ENCODE data around the gene DCP1A. TPM values are rescaled to one million over a fixed set of nuclear protein-coding genes. Genes with fewer than 3 reads are reported as not detected.

Gene DCP1A
- total and polyA plus RNA-seq, 4 donors, result 3.5 to 11.3 (median 8.2) TPM

- Histone ChIP-seq H3K4me3 (ENCODE audit: low read depth in 1 of 3, low read length in 3 of 3) (no peak overlapping the region), H3K9ac (ENCODE audit: low read depth in 1 of 2, low read length in 2 of 2) (no peak overlapping the region), H3K9me3 (ENCODE audit: control insufficient read depth in 4 of 4, low read length in 3 of 4) (no peaks in the 10 kb centered on the region), H3K36me3 (ENCODE audit: control insufficient read depth in 4 of 4, insufficient read depth in 3 of 4, low read depth in 1 of 4, low read length in 3 of 4) (peaks cover 18 to 44% (median 33%) of the 10 kb centered on the region in 4 donors), H3K27me3 (ENCODE audit: control insufficient read depth in 4 of 4, insufficient read depth in 4 of 4, low read length in 3 of 4) (no peaks in the 10 kb centered on the region), H3K4me1 (ENCODE audit: control insufficient read depth in 4 of 4, insufficient read depth in 4 of 4, low read length in 3 of 4) (no peaks in the 10 kb centered on the region), H3K27ac (ENCODE audit: low read depth in 1 of 2, low read length in 2 of 2) (no peak overlapping the region)
- TF ChIP-seq NR2F2 (IDR thresholded peaks at IDR 0.05), result no peak
- TF ChIP-seq SP1 (IDR thresholded peaks at IDR 0.05), result no peak
- TF ChIP-seq YY1 (IDR thresholded peaks at IDR 0.05), result no peak
- TF ChIP-seq ZBTB33 (IDR thresholded peaks at IDR 0.05), result no peak
- no peak for TF ChIP-seq FOXA2 (IDR thresholded peaks at IDR 0.05)
- TF ChIP-seq HNF4A (conservative IDR thresholded peaks at IDR 0.05), result no peak
- TF ChIP-seq, protein P1, sequence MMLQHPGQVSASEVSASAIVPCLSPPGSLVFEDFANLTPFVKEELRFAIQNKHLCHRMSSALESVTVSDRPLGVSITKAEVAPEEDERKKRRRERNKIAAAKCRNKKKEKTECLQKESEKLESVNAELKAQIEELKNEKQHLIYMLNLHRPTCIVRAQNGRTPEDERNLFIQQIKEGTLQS (IDR thresholded peaks at IDR 0.05), result no peak
- no peak for TF ChIP-seq GABPA (IDR thresholded peaks at IDR 0.05 in 1 of 2, conservative IDR thresholded peaks at IDR 0.05 in 1 of 2)
- no peak for TF ChIP-seq FOXA1 (IDR thresholded peaks at IDR 0.05)
- no peak for TF ChIP-seq HNF4G (IDR thresholded peaks at IDR 0.05)
- TF ChIP-seq TAF1 (conservative IDR thresholded peaks at IDR 0.05), result no peak
- TF ChIP-seq JUND (IDR thresholded peaks at IDR 0.05), result no peak
- TF ChIP-seq RXRA (IDR thresholded peaks at IDR 0.05), result no peak
- TF ChIP-seq, protein P2, sequence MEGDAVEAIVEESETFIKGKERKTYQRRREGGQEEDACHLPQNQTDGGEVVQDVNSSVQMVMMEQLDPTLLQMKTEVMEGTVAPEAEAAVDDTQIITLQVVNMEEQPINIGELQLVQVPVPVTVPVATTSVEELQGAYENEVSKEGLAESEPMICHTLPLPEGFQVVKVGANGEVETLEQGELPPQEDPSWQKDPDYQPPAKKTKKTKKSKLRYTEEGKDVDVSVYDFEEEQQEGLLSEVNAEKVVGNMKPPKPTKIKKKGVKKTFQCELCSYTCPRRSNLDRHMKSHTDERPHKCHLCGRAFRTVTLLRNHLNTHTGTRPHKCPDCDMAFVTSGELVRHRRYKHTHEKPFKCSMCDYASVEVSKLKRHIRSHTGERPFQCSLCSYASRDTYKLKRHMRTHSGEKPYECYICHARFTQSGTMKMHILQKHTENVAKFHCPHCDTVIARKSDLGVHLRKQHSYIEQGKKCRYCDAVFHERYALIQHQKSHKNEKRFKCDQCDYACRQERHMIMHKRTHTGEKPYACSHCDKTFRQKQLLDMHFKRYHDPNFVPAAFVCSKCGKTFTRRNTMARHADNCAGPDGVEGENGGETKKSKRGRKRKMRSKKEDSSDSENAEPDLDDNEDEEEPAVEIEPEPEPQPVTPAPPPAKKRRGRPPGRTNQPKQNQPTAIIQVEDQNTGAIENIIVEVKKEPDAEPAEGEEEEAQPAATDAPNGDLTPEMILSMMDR (IDR thresholded peaks at IDR 0.05; ENCODE audit: low read depth, low read length, missing input control), result no peak
- TF ChIP-seq, protein P3, sequence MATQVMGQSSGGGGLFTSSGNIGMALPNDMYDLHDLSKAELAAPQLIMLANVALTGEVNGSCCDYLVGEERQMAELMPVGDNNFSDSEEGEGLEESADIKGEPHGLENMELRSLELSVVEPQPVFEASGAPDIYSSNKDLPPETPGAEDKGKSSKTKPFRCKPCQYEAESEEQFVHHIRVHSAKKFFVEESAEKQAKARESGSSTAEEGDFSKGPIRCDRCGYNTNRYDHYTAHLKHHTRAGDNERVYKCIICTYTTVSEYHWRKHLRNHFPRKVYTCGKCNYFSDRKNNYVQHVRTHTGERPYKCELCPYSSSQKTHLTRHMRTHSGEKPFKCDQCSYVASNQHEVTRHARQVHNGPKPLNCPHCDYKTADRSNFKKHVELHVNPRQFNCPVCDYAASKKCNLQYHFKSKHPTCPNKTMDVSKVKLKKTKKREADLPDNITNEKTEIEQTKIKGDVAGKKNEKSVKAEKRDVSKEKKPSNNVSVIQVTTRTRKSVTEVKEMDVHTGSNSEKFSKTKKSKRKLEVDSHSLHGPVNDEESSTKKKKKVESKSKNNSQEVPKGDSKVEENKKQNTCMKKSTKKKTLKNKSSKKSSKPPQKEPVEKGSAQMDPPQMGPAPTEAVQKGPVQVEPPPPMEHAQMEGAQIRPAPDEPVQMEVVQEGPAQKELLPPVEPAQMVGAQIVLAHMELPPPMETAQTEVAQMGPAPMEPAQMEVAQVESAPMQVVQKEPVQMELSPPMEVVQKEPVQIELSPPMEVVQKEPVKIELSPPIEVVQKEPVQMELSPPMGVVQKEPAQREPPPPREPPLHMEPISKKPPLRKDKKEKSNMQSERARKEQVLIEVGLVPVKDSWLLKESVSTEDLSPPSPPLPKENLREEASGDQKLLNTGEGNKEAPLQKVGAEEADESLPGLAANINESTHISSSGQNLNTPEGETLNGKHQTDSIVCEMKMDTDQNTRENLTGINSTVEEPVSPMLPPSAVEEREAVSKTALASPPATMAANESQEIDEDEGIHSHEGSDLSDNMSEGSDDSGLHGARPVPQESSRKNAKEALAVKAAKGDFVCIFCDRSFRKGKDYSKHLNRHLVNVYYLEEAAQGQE (IDR thresholded peaks at IDR 0.05), result no peak
- no peak for TF ChIP-seq EGR1 (IDR thresholded peaks at IDR 0.05; ENCODE audit: low read depth in 2 of 2)
- TF ChIP-seq, protein P4, sequence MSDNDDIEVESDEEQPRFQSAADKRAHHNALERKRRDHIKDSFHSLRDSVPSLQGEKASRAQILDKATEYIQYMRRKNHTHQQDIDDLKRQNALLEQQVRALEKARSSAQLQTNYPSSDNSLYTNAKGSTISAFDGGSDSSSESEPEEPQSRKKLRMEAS (IDR thresholded peaks at IDR 0.05), result no peak
- no peak for TF ChIP-seq RAD21 (IDR thresholded peaks at IDR 0.05)
- 78% methylated on average over 1 of the region's 1 CpG for WGBS
- no peak for DNase-seq (ENCODE audit: low spot score)
Observed at GRCh38 chr3:53312832-53313231, 34.5 kb downstream of the DCP1A start.

All from liver (tissue), 9 donors.